ENCODE measurements around the gene XPO1.

DNA sequence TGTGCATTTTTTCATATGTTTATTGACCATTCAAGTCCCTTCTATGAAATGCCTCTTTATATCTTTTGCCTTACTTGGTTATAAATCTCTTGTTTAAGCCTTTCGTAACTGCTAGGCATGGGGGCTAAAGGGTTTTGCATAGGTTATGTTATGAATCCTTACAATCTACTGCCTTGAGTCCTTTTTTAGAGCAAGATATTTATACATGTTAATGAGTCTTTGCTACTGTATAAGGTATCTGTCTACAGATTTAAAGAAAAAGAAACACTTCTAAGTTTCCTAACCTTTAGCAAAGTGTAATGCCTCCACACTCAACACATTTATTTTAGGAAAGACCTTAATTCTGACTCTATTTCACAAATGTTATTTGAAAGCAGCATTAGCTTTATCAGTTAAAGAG lies 43.6 kb upstream of the XPO1 start:
- TF ChIP-seq RAD21 (IDR thresholded peaks at IDR 0.05; ENCODE audit: low read length) (no peak), BHLHE40 (IDR thresholded peaks at IDR 0.05; ENCODE audit: low read depth, low read length) (no peak), POLR2A (IDR thresholded peaks at IDR 0.05; ENCODE audit: low read depth, low read length) (no peak), CHD1 (IDR thresholded peaks at IDR 0.05; ENCODE audit: low read depth, low read length) (no peak), FOS (IDR thresholded peaks at IDR 0.05; ENCODE audit: low read depth, low read length) (no peak), RCOR1 (IDR thresholded peaks at IDR 0.05; ENCODE audit: insufficient replicate concordance, low read length) (no peak), MAZ (IDR thresholded peaks at IDR 0.05; ENCODE audit: borderline replicate concordance, low read depth, low read length) (no peak)
- TF ChIP-seq, protein P1, sequence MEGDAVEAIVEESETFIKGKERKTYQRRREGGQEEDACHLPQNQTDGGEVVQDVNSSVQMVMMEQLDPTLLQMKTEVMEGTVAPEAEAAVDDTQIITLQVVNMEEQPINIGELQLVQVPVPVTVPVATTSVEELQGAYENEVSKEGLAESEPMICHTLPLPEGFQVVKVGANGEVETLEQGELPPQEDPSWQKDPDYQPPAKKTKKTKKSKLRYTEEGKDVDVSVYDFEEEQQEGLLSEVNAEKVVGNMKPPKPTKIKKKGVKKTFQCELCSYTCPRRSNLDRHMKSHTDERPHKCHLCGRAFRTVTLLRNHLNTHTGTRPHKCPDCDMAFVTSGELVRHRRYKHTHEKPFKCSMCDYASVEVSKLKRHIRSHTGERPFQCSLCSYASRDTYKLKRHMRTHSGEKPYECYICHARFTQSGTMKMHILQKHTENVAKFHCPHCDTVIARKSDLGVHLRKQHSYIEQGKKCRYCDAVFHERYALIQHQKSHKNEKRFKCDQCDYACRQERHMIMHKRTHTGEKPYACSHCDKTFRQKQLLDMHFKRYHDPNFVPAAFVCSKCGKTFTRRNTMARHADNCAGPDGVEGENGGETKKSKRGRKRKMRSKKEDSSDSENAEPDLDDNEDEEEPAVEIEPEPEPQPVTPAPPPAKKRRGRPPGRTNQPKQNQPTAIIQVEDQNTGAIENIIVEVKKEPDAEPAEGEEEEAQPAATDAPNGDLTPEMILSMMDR (conservative IDR thresholded peaks at IDR 0.05; ENCODE audit: low read depth, low read length): no peak
- TF ChIP-seq, protein P2, sequence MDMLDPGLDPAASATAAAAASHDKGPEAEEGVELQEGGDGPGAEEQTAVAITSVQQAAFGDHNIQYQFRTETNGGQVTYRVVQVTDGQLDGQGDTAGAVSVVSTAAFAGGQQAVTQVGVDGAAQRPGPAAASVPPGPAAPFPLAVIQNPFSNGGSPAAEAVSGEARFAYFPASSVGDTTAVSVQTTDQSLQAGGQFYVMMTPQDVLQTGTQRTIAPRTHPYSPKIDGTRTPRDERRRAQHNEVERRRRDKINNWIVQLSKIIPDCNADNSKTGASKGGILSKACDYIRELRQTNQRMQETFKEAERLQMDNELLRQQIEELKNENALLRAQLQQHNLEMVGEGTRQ (IDR thresholded peaks at IDR 0.05; ENCODE audit: low read depth, low read length): no peak
